Activated T-helper 17 cell treated with anti-CD3 and anti-CD28 coated beads, Interleukin-2, amount 50 U/mL, for 72 hours (primary cell): ENCODE data around the gene PARD3. TPM values are rescaled to one million over a fixed set of nuclear protein-coding genes. Genes with fewer than 3 reads are reported as not detected.
"Not testable (repeated sequence)": the region's sequence is repeated elsewhere in the genome, so short reads cannot be mapped to it uniquely, and the experiment has no call there.

Source experiments
- ATAC-seq: fragments of 150-1000 bp; cut with Tn5 transposase; replicated peaks from 2 replicates; pipeline ENCODE4 v1.10.0; 2021; ENCODE audit warnings: mild to moderate bottlenecking, moderate library complexity
- H3K27ac Mint-ChIP-seq: one replicate; pipeline ENCODE4 v1.8.0; 2022; ENCODE audit warnings: mixed read lengths
- H3K27me3 Mint-ChIP-seq: one replicate; pipeline ENCODE4 v1.8.0; 2022; ENCODE audit warnings: mixed read lengths
- H3K36me3 Mint-ChIP-seq: one replicate; pipeline ENCODE4 v1.8.0; 2022; ENCODE audit warnings: low read depth, mild to moderate bottlenecking, mixed read lengths
- H3K4me1 Mint-ChIP-seq: one replicate; pipeline ENCODE4 v1.8.0; 2022; ENCODE audit warnings: mixed read lengths
- H3K4me3 Mint-ChIP-seq: one replicate; pipeline ENCODE4 v1.8.0; 2022; ENCODE audit warnings: mild to moderate bottlenecking, mixed read lengths
- H3K9me3 Mint-ChIP-seq: one replicate; pipeline ENCODE4 v1.8.0; 2022; ENCODE audit warnings: mixed read lengths
- total RNA-seq, 2 donors: library from RNA; stranded (reverse); gene quantifications; one replicate each; pipeline ENCODE4 v1.2.3, GENCODE V29; 2022

PARD3 gene
- total RNA-seq, 2 donors from 2014 or later, result 0.13 to 0.24 TPM

DNA sequence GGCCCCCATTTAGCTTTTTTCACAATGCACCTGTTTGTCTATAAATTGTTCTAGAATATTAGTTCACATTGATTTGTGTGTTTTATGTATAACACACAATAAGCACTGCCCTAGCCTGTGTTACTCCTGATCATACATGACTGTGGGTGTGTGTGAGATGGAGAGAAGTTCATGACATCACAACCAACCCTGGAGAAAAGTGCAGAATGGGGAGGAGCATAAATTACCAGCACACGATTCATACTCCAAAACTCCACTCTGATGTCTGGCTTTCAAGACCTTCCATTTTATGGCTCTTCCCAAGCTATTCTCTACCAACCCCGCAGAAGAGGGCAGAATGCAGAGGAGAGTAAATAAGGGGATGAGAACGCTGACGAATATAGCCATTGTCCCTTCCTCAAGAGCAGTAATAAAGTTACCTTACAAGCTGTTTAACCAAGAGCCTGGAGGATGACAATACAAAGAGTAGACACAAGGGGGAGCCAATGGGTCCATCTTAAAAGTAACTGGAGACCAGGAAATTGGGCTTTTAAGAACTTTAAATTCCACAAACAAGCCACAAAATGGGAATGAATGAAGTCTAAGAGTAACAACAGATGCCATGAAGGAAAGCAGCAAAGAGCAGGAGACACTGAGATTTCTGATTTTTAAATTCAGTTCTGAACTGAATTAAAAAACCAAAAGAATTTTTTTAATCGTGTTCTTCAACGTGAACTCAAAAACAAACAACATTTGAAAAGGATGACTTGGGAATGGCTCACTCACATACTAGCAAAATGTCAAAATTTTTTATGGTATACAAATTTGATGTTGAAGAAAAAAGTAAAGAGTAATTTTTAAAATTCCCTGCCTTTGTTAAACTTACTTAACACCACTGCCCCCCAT lies 159.6 kb downstream of the PARD3 start:
- ATAC-seq, result no peak
- Mint-ChIP-seq H3K36me3 (no peaks in the 10 kb centered on the region), H3K4me3 (no peak overlapping the region), H3K27ac (no peak overlapping the region), H3K9me3 (no peaks in the 10 kb centered on the region), H3K4me1 (no peaks in the 10 kb centered on the region), H3K27me3 (peaks cover 27% of the 10 kb centered on the region)

DNA sequence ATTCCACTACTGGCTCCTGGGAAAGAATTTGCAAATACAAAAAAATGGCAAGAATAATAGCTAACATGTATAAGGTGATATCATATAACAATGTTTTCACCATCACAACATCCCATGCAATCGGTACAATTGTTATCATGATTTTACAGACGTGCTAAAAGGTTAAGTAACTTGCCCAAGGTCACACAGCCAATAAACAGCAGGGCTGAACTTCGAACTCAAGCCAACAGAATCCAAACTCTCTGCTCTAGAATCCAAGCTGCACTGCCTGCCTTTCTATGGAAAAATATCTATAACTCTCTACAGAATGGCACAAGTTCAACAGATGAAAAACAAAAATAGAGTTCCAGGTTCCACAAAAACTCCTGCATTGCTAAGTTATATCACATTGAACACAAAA lies 160.9 kb downstream of the PARD3 start:
- no peak overlapping the region for H3K4me3 Mint-ChIP-seq
- H3K4me1 Mint-ChIP-seq, result no peaks in the 10 kb centered on the region
- H3K9me3 Mint-ChIP-seq, result no peaks in the 10 kb centered on the region
- H3K27me3 Mint-ChIP-seq, result peaks cover 20% of the 10 kb centered on the region
- H3K27ac Mint-ChIP-seq, result no peak overlapping the region
- no peak for ATAC-seq
- no peaks in the 10 kb centered on the region for H3K36me3 Mint-ChIP-seq

DNA sequence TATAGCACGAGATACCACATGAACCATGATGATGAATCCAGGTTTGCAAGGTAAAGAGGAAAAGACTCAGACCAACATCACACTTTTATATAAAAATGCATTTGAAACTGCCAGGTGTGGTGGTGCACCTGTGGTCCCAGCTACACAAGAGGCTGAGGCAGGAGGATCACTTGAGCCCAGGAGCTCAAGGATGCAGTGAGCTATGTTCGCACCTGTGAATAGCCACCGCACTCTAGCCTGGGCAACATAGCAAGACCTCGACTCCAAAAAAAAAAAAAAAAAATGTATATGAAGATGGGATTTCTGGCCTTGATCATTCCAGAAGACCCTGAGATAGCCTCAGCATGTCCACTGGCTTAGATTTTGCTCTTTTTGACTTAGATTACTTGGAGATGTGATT lies 161.6 kb downstream of the PARD3 start:
- Mint-ChIP-seq H3K36me3 (no peaks in the 10 kb centered on the region), H3K4me1 (no peaks in the 10 kb centered on the region), H3K4me3 (no peak overlapping the region), H3K9me3 (no peaks in the 10 kb centered on the region), H3K27me3 (peaks cover 20% of the 10 kb centered on the region), H3K27ac (no peak overlapping the region)
- no peak for ATAC-seq

DNA sequence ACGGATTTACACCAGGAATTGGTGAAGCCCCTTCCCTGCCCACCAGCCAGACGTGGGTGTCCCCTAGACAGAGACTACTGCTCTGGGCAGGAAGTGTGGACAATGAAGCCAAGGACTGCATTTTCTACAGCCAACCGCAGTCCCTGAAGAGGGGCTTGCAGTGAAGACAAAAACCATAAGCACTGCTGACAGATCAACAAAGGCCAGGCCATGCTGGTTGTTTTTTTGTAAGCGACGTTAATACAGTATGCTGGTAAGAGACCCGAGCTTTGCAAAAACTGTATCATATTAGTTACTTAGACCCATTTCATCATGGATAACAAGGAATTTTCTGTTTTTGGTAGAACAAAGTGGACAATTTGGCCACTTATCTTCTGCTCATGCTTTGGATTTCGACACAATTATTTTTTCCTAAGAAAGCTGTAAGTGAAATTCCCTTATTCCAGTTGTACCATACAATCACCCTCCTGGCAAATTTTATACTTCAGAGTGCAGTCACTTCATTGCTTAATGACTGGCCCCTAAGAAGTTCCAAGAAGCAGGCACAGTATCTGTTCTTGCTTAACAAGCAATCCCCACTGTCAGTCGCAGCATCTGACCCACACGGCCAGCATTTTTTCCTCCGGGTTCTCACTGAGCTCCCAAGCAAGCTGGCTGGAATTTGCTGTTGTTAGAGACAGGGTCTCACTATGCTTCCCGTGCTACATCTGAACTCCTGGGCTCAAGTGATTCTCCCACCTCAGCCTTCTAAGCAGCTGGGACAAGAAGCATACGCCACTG lies 163.5 kb downstream of the PARD3 start:
- Mint-ChIP-seq H3K36me3 (no peaks in the 10 kb centered on the region), H3K27ac (no peak overlapping the region), H3K27me3 (peaks cover 20% of the 10 kb centered on the region), H3K4me3 (no peak overlapping the region), H3K4me1 (no peaks in the 10 kb centered on the region), H3K9me3 (no peaks in the 10 kb centered on the region)
- no peak for ATAC-seq

DNA sequence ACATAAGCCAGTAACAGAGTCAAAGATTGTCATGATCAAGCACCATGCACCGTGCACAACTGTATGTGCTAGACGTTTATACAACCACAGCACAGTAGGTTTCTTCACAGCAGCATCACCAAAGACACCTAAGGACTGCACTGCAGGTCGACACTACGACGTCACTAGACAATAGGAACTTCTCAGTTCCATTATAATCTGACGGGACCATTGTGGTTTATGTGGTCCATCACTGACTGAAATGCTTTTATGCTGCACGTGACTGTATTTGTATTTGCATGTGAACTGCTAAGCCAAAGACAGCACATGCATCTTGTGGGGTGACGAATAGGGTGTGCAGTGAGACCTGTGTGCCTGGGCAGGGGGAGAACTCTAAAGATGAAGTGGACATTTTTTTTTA lies 164.9 kb downstream of the PARD3 start:
- ATAC-seq, result no peak
- H3K4me3 Mint-ChIP-seq, result no peak overlapping the region
- H3K9me3 Mint-ChIP-seq, result no peaks in the 10 kb centered on the region
- peaks cover 16% of the 10 kb centered on the region for H3K27me3 Mint-ChIP-seq
- H3K36me3 Mint-ChIP-seq, result no peaks in the 10 kb centered on the region
- no peak overlapping the region for H3K27ac Mint-ChIP-seq
- H3K4me1 Mint-ChIP-seq, result no peaks in the 10 kb centered on the region

DNA sequence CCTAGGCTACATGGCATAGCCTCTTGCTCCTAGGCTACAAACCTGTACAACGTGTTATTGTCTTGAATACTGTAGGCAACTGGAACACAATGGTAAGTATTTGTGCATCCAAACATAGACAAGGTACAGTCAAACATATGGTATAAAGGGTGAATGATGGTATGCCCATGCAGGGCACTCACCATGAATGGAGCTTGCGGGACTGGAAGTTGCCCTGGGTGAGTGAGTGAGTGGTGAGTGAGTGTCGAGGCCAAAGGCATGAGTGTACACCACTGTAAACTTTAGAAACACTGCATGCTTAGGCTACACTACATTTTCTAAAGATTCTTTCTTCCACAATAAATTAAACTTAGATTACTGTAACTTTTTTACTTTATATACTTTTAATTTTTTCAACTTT lies 165.7 kb downstream of the PARD3 start:
- Mint-ChIP-seq H3K36me3 (no peaks in the 10 kb centered on the region), H3K4me1 (no peaks in the 10 kb centered on the region), H3K4me3 (no peak overlapping the region), H3K9me3 (no peaks in the 10 kb centered on the region), H3K27ac (no peak overlapping the region), H3K27me3 (peaks cover 11% of the 10 kb centered on the region)
- no peak for ATAC-seq

DNA sequence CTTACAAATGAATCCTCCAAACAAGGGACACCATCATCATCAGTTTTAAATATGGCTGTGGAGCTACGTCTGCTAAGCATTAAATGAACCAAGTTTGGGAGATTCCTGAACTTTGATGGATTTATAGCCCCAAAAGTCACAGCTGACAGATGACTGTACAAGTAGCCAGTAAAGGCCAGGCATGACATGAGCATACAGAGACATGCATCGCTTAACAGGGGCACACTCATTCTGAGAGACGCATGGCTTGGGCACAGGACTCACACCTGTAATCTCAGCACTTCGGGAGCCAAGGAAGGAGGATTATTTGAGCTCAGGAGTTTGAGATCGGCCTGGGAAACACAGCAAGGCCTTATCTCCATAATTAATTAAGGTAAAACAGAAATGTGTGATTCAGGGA lies 166.2 kb downstream of the PARD3 start:
- Mint-ChIP-seq H3K4me1 (no peaks in the 10 kb centered on the region), H3K27me3 (peaks cover 11% of the 10 kb centered on the region), H3K36me3 (no peaks in the 10 kb centered on the region), H3K4me3 (no peak overlapping the region), H3K9me3 (no peaks in the 10 kb centered on the region), H3K27ac (no peak overlapping the region)
- no peak for ATAC-seq

DNA sequence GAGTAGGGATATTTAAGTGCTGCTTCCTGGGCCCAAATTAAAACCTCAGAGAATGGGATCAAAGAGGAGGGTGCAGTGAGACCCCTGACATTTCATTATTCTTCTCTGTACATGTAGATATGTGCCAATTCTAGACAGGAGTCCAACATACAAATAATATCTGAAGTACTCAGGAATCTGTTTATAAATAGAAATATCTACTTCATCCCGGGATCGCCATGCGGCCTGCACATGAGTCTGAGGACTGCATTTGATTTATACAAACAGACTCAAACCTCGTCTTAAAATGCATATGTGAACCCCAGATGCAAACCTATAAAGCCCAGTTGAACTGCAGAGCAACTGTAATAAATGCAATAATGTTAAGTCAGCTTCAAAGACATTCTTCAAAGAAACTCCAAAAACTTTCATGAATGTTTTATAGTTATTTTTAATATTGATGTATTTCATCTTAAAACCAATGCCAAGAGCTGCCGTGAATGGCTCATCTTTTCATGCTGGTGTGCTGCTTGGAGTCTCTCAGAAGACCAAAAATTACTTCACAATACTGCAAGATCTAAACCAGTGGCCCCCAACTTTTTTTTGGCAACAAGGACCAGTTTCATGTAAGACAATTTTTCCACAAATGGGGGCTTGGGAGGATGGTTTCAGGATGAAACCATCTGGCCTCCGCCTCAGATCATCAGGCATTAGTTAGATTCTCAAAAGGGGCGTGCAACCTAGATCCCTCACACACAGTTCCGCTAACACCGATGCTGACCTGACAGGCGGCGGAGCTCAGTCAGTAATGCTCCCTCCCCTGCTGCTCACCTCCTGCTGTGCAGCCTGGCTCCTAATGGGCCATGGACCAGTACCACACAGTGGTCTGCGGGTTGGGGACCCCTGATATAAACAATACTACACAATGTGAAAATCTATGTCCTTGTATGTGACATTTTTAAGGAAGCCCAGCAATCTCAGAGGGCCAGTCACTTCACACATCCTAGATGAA lies 166.9 kb downstream of the PARD3 start:
- H3K27me3 Mint-ChIP-seq, result peaks cover 10% of the 10 kb centered on the region
- H3K27ac Mint-ChIP-seq, result no peak overlapping the region
- no peaks in the 10 kb centered on the region for H3K36me3 Mint-ChIP-seq
- no peaks in the 10 kb centered on the region for H3K4me1 Mint-ChIP-seq
- no peak for ATAC-seq
- H3K9me3 Mint-ChIP-seq, result no peaks in the 10 kb centered on the region
- no peak overlapping the region for H3K4me3 Mint-ChIP-seq

DNA sequence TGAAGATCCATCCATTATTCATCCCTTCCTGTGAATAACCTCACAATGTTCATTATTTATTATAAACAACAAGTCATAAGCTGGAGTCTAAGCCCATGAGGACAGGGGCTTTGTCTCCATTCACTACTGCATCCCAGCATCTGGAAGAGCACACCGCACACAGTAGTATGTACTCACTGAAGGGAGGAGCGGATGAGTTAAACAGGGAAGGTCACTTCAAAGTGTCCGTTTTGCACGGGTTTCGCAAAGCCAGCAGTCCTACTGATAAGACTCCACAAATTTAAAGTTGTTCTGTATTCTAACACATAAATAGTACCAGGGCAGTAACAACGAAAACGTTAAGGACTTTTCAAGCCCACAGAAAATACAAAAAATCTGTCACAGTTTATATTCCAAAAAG lies 167.9 kb downstream of the PARD3 start:
- Mint-ChIP-seq H3K4me1 (no peaks in the 10 kb centered on the region), H3K27ac (no peak overlapping the region), H3K36me3 (no peaks in the 10 kb centered on the region), H3K9me3 (no peaks in the 10 kb centered on the region), H3K4me3 (no peak overlapping the region), H3K27me3 (peaks cover under 1% of the 10 kb centered on the region)
- no peak for ATAC-seq

DNA sequence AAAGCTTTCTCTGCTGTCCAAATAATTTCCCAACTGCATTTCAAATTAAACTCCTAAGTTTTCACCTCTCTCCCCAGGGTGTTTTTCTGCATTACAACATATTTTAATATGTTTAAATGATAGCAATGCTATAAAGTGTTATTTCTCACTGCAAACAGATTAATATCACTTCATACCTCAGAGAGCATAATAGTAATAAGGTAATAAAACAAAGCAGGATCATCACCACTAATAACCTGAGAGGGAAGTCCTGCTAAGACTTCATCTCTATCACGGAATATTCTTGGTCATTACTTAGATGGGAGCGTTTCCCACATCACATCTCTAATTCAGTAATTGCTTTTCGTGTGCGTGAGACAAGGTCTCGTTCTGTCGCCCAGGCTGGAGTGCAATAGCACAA lies 168.8 kb downstream of the PARD3 start:
- no peaks in the 10 kb centered on the region for H3K9me3 Mint-ChIP-seq
- H3K4me3 Mint-ChIP-seq, result no peak overlapping the region
- no peak for ATAC-seq
- H3K27me3 Mint-ChIP-seq, result no peaks in the 10 kb centered on the region
- H3K27ac Mint-ChIP-seq, result no peak overlapping the region
- H3K36me3 Mint-ChIP-seq, result no peaks in the 10 kb centered on the region
- H3K4me1 Mint-ChIP-seq, result no peaks in the 10 kb centered on the region

DNA sequence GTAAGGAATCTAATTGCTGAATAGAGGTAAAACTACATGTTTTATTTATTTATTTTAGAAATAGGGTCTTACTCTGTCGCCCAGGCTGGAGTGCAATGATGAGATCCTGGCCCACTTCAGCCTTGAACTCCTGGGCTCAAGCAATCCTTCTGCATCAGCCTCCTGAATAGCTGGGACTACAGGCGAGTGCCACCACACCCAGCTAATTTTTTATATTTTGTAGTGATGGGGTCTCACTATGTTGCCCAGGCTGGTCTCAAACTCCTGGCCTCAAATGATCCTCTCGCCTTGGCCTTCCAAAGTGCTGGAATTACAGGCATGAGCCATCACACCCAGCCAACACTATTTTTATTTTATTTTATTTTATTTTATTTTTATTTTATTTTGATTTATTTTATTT lies 170.3 kb downstream of the PARD3 start:
- not testable (repeated sequence) for H3K27me3 Mint-ChIP-seq, H3K4me1 Mint-ChIP-seq, H3K36me3 Mint-ChIP-seq, H3K9me3 Mint-ChIP-seq, ATAC-seq, H3K4me3 Mint-ChIP-seq, H3K27ac Mint-ChIP-seq

DNA sequence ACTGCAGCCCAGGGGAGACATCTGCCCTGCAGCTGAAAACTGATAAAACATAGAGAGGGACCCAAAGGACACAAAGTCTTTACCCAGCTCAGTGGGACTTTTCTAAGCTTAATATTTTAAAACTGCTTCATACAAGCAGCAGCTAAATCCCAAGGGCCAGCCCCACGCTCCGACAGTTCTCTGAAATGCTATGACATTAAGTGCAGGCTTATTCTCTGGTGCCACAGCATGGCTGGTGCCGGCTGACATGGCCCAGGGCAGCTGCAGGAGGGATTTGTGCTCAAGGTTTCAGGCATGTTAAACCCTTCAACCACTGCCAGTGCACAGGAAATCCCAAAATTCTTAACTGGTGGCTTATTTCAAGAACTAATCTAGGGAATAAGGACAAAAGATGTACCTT lies 170.9 kb downstream of the PARD3 start:
- Mint-ChIP-seq H3K9me3 (no peaks in the 10 kb centered on the region), H3K27ac (no peak overlapping the region), H3K27me3 (no peaks in the 10 kb centered on the region), H3K36me3 (no peaks in the 10 kb centered on the region), H3K4me1 (no peaks in the 10 kb centered on the region), H3K4me3 (no peak overlapping the region)
- ATAC-seq, result no peak

DNA sequence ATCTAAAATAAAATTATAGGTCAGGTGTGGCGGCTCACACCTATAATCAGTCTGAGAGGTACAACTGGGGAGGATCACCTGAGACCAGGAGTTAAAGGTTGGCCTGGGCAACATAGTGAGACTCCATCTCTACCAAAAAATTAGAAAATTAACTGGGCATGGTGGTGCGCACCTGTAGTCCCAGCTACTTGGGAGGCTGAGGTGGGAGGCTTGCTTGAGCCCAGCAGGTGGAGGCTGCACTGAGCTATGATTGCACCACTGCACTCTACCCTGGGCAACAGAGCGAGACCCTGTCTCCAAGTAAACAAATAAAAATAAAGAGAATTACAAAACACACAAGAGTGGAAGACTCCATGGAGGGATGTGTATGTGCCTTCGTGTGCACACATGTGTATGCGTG lies 171.5 kb downstream of the PARD3 start:
- H3K27ac Mint-ChIP-seq, result no peak overlapping the region
- no peak for ATAC-seq
- no peaks in the 10 kb centered on the region for H3K4me1 Mint-ChIP-seq
- H3K9me3 Mint-ChIP-seq, result no peaks in the 10 kb centered on the region
- no peaks in the 10 kb centered on the region for H3K36me3 Mint-ChIP-seq
- no peak overlapping the region for H3K4me3 Mint-ChIP-seq
- H3K27me3 Mint-ChIP-seq, result no peaks in the 10 kb centered on the region

DNA sequence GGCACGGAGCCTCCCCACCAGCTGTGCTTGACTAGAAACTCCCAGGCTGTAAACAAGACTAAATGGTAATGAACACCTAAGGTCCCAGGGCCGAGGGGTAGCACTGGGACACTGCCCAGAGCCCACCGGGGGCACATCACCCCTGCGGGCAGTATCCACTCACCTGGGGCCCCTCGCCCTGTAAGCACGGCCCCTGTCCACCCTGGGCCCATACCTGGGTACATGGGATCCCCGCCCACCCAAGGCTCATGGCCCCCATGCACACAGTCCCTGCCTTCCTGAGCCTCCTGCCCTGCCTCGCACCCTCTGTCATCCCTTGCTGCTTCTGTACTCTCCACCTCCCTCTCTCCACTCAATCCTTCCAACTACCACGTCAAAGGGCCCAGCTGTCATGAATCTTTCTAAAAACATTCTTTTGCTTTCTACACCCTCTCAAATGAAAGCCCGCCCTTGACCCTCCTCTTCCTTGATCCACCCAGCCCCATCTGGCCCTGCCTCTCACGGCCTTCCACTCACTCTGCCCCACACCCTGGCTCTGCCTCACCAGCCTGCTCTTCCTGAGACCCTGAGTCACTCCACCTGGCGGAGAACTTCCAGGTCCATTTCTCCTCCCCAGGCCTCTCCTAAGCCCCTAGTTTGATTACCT lies 173.1 kb downstream of the PARD3 start:
- Mint-ChIP-seq H3K9me3 (no peaks in the 10 kb centered on the region), H3K27ac (no peak overlapping the region), H3K4me3 (no peak overlapping the region), H3K36me3 (no peaks in the 10 kb centered on the region), H3K27me3 (no peaks in the 10 kb centered on the region), H3K4me1 (peaks cover 5% of the 10 kb centered on the region)
- no peak for ATAC-seq
